ENCODE results near the gene NPHS1. TPM values are rescaled to one million over a fixed set of nuclear protein-coding genes. Genes with fewer than 3 reads are reported as not detected.

NPHS1 gene
- total and polyA plus RNA-seq, 2 of the 8 experiments (the other 6 are each of a cell fraction or from before 2014, with no cell fraction given): 1.3 to 1.4 TPM

GRCh38 chr19:35783469-35784434, 68.6 kb downstream of the NPHS1 start:
- no peaks in the 10 kb centered on the region for H3K79me2 ChIP-seq (ENCODE audit: control insufficient read depth in 1 of 2, insufficient read depth in 2 of 2, low read length in 2 of 2)
- peak overlapping the region; percentile 58; the same call in 1 of the 2 replicates for H4K8ac ChIP-seq (ENCODE audit: extremely low read depth, insufficient read depth, low read length)
- H3K4me3 ChIP-seq (ENCODE audit: extremely low read depth in 1 of 4, insufficient read depth in 2 of 4, low read depth in 3 of 4, low read length in 4 of 4): peak overlapping the region in 2 of 4 experiments; percentile 42 to 72; a peak in 5 of 8 replicates
- H4K20me1 ChIP-seq (replicated peaks in 1 of 2; ENCODE audit: control insufficient read depth in 1 of 2, insufficient read depth in 2 of 2, low read length in 2 of 2): peaks cover 0 to 12% of the 10 kb centered on the region in 2 experiments
- no peaks in the 10 kb centered on the region for H3K79me1 ChIP-seq (ENCODE audit: low read depth, low read length)
- H3K18ac ChIP-seq (ENCODE audit: extremely low read depth, low read length): peak overlapping the region; percentile 87
- peak overlapping the region; percentile 84; the same call in 1 of the 2 replicates for H2BK12ac ChIP-seq (ENCODE audit: low read depth, low read length)
- no peak overlapping the region for H2BK120ac ChIP-seq (replicated peaks; ENCODE audit: low read depth, low read length)
- FAIRE-seq (no peak), DNase-seq (ENCODE audit: low read depth in 1 of 2, low spot score in 2 of 2) (no peak)
- no peak overlapping the region for H2AFZ ChIP-seq (ENCODE audit: low read length)
- H2BK20ac ChIP-seq (ENCODE audit: low read length): no peak overlapping the region
- peak overlapping the region; percentile 74 for H4K91ac ChIP-seq (replicated peaks; ENCODE audit: insufficient read length, low read length)
- CTCF ChIA-PET (ENCODE audit: partially characterized antibody): interaction anchor here (0.8 to 1.6 kb wide), 16 partner anchors 17 to 157 kb away, joined by 3 to 7 read pairs (median 4); no protein-coding TSS in a partner anchor
- WGBS, 2 experiments (ENCODE audit: extremely low coverage in 1 of 2, insufficient coverage in 1 of 2, insufficient read length in 1 of 2, insufficient replicate concordance in 2 of 2, low coverage in 1 of 2, low lambda C conversion rate in 2 of 2, missing lambda C conversion rate in 1 of 2): 52% methylated on average over 21 of the region's 28 CpGs; no CpG with 5 or more reads in 1 of the 2 experiments
- no peak overlapping the region for H3K9ac ChIP-seq (replicated peaks in 1 of 4; ENCODE audit: extremely low read depth in 1 of 4, low read depth in 3 of 4, low read length in 3 of 4)
- H3K23ac ChIP-seq (ENCODE audit: insufficient read length): no peak overlapping the region
- H3K36me3 ChIP-seq (ENCODE audit: control insufficient read depth in 2 of 4, insufficient read depth in 4 of 4, low read length in 3 of 4): no peaks in the 10 kb centered on the region
- H4K5ac ChIP-seq (ENCODE audit: insufficient read length, low read depth, low read length): peak overlapping the region; percentile 40
- peaks cover 11% of the 10 kb centered on the region for H3K23me2 ChIP-seq (ENCODE audit: low read depth, low read length)
- no peak overlapping the region for H3K27ac ChIP-seq (ENCODE audit: low read depth, low read length)
- 0 out of 2 replicates have a peak overlapping the region, but pooled peaks have one; percentile 60 for H2BK5ac ChIP-seq (ENCODE audit: low read depth, low read length)
- no peaks in the 10 kb centered on the region for H3K9me3 ChIP-seq (ENCODE audit: insufficient read depth in 2 of 2, low read depth in 1 of 2, low read length in 1 of 2)
- H3K27me3 ChIP-seq (replicated peaks in 1 of 4; ENCODE audit: control insufficient read depth in 3 of 4, extremely low read depth in 1 of 4, insufficient read depth in 3 of 4, low read length in 3 of 4): no peaks in the 10 kb centered on the region; a peak in 1 of 7 replicates
- POLR2A ChIA-PET (ENCODE audit: partially characterized antibody): interaction anchor here (0.9 to 1.8 kb wide), 6 partner anchors 7 to 53 kb away, joined by 3 to 7 read pairs (median 4); partner anchors contain the start of genes PSENEN and U2AF1L4
- H2BK15ac ChIP-seq (ENCODE audit: low read length): 0 out of 2 replicates have a peak overlapping the region, but pooled peaks have one; percentile 16
- peak overlapping the region; percentile 67 to 85 for H3K4me2 ChIP-seq (ENCODE audit: insufficient read depth in 1 of 2, low read depth in 2 of 2, low read length in 2 of 2)
- H3K4me1 ChIP-seq (replicated peaks in 1 of 4; ENCODE audit: control insufficient read depth in 3 of 4, insufficient read depth in 4 of 4, low read length in 3 of 4): peaks cover 0 to 12% (median 4%) of the 10 kb centered on the region in 4 experiments; a peak in 6 of 7 replicates
- no peak overlapping the region for H2AK5ac ChIP-seq (ENCODE audit: low read depth, low read length)
- H3K4ac ChIP-seq (replicated peaks; ENCODE audit: insufficient read length, low read depth, low read length): peak overlapping the region; percentile 69
- H3K14ac ChIP-seq (ENCODE audit: insufficient read length): no peak overlapping the region
- H3K56ac ChIP-seq (replicated peaks; ENCODE audit: insufficient read length, low read depth, low read length): peak overlapping the region; percentile 82
- TF ChIP-seq CHD2 (IDR thresholded peaks at IDR 0.05; ENCODE audit: low read length) (no peak), GABPA (IDR thresholded peaks at IDR 0.05; ENCODE audit: borderline replicate concordance, insufficient read depth, low read length) (0 out of 2 replicates have a peak, but pooled peaks have one; percentile 10), POLR2A (IDR thresholded peaks at IDR 0.05; ENCODE audit: control extremely low read depth in 1 of 2, low read depth in 2 of 2, low read length in 2 of 2) (no peak), CBX8 (IDR thresholded peaks at IDR 0.05; ENCODE audit: borderline replicate concordance, low read depth, low read length) (no peak), RAD21 (IDR thresholded peaks at IDR 0.05 in 1 of 2, conservative IDR thresholded peaks at IDR 0.05 in 1 of 2; ENCODE audit: low read depth in 2 of 2, low read length in 2 of 2) (peak; percentile 56 to 70), SUZ12 (IDR thresholded peaks at IDR 0.05; ENCODE audit: low read length) (no peak), NRF1 (IDR thresholded peaks at IDR 0.05; ENCODE audit: low read depth, low read length) (no peak)
